RKO (cell line): Measurements from ENCODE around the gene CXXC5.
"Not testable (repeated sequence)": the region's sequence is repeated elsewhere in the genome, so short reads cannot be mapped to it uniquely, and the experiment has no call there.

Experiments
- DNase-seq: peaks from one replicate; pipeline ENCODE4 v3.0.0-alpha.2; 2016; ENCODE audit warnings: low spot score

The CXXC5 gene

DNA sequence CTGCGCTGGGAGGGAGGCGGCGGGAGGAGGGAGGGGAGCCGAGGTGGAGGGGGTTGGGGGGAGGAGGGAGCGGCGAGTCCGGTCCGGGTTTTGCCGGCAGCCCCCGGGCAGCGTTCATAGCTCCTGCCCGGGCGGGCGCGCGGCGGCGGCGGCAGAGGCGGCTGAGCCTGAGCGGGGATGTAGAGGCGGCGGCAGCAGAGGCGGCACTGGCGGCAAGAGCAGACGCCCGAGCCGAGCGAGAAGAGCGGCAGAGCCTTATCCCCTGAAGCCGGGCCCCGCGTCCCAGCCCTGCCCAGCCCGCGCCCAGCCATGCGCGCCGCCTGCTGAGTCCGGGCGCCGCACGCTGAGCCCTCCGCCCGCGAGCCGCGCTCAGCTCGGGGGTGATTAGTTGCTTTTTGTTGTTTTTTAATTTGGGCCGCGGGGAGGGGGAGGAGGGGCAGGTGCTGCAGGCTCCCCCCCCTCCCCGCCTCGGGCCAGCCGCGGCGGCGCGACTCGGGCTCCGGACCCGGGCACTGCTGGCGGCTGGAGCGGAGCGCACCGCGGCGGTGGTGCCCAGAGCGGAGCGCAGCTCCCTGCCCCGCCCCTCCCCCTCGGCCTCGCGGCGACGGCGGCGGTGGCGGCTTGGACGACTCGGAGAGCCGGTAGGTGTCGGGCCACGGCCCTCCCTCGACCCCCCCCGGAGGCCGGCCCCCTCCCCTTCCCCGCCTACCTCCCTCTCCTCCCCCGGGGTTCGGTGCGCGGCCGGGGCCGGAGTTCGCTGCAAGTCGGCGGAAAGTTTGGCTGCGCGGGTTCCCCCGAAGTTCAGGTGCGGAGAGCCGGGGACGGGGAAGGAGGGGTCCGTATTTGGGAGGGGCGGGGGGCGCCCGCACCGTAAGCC lies at the start of gene CXXC5:
TSS of gene CXXC5 (plus strand) at position 145 of the 877 bp plus-strand sequence. CDS start 32,175 bp downstream, outside the sequence.
- peak; percentile 68 for DNase-seq

DNA sequence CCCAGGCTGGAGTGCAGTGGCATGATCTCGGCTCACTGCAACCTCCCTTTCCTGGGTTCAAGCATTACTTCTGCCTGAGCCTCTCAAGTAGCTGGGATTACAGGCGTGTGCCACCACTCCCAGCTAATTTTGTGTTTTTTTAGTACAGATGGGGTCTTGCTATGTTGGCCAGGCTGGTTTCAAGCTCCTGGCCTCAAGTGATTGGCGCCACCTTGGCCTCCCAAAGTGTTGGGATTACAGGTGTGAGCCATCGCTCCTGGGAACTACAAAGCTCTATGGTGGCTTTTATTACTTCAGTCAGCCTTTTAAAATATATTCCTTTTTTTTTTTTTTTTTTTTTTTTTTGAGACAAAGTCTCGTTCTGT lies 49.6 kb upstream of the CXXC5 start:
- DNase-seq: not testable (repeated sequence)

DNA sequence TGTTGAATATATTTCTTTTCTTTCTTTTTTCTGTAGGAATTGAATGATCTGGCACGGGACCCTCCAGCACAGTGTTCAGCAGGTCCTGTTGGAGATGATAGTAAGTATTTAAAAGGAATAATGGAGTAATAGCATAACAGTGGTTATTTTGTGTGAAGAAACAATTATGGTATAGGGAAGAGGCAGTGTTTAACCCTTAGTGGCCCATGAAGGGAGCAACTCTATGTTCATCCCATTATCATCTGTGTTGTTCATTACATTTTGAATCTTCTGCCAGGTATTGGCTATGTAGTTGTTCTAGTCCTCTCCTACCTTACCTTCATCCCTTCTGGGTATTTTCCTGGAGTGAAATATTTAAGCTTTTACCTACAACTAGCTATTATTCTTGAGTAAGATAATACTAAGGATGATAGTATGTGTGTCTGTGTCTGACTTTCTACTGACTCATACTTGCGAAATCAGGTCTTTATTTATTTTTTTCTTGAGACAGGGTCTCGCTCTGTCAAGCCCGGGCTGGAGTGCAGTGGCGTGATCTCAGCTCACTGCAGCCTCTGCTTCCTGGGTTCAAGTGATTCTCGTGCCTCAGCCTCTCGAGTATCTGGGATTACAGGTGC lies 47.7 kb upstream of the CXXC5 start:
- DNase-seq: peak; percentile 20

DNA sequence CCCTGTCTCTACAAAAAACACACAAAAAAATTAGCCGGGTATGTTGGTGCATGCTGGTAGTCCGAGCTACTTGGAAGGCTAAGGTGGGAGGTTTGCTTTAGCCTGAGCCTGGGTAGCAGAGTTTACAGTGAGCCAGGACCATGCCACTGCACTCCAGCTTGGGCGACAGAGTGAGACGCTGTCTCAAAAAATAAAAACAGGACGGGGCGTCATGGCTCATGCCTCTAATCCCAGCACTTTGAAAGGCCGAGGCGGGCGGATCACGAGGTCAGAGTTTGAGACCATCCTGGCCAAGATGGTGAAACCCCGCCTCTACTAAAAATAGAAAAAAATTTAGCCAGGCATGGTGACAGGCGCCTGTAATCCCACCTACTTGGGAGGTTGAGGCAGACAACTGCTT lies 46.7 kb upstream of the CXXC5 start:
- no peak for DNase-seq

DNA sequence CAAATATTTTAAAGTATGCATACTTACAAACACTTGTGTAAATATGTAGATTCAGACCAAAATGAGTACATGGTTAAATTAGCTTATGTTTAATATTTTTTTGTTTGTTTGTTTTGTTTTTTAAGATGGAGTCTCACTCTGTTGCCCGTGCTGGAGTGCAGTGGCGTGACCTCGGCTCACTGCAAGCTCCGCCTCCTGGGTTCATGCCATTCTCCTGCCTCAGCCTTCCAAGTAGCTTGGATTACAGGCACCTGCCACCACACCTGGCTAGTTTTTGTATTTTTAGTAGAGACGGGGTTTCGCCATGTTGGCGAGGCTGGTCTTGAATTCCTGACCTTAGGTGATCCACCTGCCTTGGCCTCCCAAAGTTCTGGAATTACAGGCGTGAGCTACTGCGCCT lies 46.2 kb upstream of the CXXC5 start:
- DNase-seq: not testable (repeated sequence)

DNA sequence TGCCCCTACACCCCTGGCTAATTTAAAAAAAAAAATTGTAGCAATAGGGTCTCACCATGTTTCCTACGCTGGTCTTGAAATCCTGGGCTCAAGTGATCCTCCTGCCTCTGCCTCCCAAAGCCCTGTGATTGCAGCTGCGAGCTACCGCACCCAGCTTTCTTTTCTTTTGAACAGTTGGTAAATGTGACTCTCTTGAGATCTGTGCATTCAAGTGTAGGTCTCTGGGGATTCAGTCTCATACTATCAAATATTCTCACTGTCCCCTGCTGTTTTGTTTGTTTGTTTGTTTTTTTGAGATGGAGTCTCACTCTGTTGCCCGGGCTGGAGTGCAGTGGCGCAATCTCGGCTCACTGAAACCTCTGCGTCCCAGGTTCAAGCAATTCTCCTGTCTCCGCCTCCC lies 42.3 kb upstream of the CXXC5 start:
- DNase-seq: no peak

DNA sequence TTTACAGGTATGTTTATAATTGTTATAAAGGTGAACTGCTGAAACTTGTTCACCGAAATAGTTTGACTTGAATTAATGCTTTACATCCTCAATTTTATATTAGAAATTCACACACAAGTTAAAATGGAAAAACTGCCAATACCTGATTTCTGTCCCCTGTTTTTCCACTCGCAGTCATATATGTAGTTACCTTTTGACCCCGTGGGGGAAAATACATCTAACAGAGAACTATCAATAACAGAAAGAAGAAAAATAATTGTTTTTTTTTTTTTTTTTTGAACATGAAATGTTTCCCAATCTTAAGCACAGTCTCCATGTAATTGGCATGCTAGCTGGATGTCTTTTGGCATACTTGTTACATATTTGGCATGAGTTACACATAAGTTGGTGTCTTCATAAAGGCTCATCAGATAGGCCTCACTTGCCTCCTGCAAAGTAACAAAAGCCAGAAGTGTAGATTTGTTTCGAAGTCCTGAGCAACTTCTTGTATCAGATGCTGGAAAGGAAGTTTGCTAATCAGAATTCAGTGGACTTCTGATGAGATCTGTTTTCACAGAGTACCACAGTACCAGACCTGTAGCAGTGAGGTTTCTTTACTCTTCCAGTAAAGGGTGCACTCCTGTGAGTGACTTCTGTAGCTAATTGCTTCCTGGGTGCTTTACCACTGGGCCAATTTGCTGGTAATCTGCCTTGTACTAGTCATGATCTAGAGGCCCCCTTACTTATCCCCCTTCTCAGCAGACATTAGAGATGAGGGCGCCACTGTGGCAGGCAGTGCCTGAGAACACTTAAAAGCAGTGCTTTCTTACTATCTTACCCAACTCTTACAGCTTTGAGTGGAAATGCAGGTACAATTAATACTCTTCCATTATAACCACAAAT lies 36.2 kb upstream of the CXXC5 start:
- no peak for DNase-seq

DNA sequence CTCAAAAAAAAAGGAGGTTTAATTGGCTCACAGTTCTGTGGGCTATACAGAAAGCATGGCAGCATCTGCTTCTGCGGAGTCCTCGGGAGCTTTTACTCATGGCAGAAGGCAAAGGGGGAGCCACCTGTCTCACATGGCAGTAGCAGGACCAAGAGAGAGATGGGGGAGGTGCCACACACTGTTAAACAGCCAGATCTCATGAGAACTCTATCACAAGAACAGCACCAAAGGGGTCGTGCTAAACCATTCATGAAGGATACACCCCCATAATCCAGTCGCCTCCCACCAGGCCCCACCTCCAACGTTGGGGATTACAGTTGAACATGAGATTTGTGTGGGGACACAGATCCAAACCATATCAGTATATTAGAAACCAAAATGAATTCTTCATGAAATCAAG lies 28.3 kb upstream of the CXXC5 start:
- no peak for DNase-seq

- not testable (repeated sequence) for DNase-seq
Measured at GRCh38 chr5:139625398-139625797, 22.8 kb upstream of the CXXC5 start.

DNA sequence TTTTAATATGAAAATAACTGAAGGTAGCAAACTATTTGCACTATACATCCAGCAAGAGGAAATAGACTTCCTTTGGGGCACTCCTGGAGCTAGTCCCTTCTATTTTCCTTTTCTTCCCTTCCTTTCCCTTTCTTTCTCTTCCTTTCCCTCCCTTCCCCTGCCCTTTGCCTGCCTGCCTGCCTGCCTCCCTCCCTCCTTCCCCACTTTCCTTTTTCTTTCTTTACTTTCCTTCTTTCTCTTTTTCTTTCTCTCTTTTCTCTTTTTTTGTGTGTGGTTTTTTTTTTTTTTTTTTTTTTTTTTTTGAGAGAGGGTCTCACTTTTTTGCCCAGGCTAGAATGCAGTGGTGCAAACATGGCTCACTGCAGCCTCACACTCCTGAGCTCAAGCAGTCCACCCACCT lies 17.3 kb upstream of the CXXC5 start:
- DNase-seq: no peak

DNA sequence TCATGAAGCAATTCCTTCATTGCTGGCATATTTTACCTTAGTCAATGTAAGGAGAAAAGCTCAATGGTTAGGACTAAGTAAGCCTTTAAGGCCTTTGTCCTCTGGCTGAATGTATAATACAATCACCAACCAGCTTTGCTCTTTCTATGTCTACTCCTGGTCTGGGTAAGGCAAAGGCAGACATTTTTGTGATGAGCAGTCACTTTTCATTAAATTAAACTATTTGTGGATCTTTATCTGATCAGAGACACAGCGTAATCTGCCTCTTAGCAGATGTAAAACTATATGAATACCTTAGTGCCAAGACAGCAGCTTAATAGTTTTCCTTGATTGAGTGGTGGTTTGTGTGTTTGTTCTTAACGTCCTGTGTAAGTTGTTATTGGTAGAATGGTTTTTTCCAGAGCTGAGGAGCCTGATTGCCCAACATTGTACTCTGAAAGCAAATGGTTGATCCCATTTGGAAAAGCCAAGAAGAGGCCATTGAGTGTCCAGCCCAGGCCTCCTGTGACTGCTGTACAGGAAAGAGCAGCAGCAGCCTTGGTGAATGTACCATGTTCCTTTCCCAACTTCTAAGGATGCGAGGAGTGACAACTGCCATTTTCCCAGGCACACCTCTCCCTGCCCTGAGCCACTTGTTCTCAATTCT lies 16.5 kb upstream of the CXXC5 start:
- no peak for DNase-seq

- DNase-seq: peak; percentile 78
Measured at GRCh38 chr5:139633295-139634027, 14.7 kb upstream of the CXXC5 start.

- no peak for DNase-seq
Measured at GRCh38 chr5:139634028-139634325, 14.2 kb upstream of the CXXC5 start.

- DNase-seq: no peak
Measured at GRCh38 chr5:139634541-139634940, 13.6 kb upstream of the CXXC5 start.

DNA sequence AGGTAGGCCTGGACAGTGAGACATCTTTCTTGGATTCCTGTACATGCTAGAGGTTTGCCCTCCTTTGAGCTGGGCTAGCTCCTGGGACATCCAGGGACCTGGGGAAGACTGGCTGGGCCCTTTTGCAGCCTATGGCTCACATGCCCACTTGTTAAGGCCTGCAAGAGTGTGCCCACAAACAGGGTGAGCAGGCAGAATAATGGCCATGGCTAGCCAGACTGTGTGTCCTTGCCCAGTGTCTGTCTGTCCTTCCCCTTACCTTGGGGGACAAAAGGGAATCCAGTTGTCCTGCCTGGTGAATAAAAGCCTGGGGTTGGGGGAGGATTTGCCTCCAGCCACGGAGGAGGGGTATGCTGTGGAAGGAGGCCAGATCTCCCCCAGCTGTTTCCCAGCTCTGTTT lies 13.0 kb upstream of the CXXC5 start:
- DNase-seq: no peak

DNA sequence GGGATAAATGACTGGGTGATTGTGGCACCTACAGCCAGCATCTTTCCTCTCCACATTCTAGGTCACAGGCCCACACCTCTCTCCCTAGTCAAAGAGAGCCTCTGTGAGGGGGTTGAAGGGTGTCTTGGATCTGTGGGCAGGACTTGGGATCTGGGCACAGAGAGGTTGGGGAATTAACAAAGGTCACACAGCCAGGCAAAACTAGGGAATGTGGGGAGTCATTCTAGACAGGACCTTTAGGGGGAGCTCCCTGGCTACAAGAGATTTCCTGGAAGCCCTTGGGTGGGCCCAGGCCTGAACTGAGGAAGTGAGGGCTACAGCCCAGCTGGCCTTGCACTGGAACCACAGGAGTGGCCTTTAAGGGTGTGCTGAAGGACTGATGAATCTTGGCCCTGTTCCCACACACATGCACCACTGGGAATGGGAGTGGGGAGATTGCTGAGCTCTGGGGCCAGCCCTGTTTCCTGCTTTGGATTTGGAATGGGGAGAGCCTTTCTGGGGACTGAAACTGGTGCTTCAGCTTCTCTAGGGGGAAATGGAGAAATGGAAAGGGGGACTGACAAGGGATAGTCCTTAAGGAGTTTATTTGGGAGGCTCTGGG lies 12.4 kb upstream of the CXXC5 start:
- peak; percentile 29 for DNase-seq

- DNase-seq: no peak
Measured at GRCh38 chr5:139636207-139636792, 11.8 kb upstream of the CXXC5 start.

GRCh38 chr5:139636975-139637408 lies 11.2 kb upstream of the CXXC5 start:
- DNase-seq: peak; percentile 44

DNA sequence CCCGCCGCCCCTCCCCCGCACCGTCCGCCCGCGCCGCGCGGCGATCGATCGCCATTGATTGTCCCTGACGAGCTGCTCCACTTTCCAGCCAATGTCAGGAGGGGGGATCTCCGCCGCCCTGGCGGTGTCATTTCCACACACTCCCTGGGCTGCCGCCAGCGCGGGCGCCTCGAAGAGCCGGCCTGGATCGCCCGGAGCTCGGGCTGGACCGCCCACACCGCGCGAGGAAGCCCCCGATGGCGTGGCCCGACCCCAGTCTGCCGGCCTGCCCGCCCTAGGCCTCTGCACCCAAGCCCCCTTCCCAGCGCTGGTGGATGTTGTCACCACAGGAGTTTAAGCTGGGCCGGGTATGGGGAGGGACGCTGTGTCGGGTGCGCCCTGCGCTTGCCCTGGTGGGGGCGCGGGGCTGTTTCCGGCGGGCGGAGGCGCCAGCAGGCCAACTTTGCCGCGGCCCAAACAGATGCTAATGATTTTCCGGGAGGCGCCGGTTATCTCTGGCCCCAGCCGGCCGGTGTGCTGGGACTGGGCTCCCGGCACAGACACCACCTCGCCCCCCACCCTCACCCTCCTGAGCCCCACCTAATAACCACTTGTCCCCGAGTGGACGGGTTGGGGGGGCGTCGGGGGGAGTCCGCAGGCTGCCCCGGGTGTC lies 10.6 kb upstream of the CXXC5 start:
- no peak for DNase-seq

DNA sequence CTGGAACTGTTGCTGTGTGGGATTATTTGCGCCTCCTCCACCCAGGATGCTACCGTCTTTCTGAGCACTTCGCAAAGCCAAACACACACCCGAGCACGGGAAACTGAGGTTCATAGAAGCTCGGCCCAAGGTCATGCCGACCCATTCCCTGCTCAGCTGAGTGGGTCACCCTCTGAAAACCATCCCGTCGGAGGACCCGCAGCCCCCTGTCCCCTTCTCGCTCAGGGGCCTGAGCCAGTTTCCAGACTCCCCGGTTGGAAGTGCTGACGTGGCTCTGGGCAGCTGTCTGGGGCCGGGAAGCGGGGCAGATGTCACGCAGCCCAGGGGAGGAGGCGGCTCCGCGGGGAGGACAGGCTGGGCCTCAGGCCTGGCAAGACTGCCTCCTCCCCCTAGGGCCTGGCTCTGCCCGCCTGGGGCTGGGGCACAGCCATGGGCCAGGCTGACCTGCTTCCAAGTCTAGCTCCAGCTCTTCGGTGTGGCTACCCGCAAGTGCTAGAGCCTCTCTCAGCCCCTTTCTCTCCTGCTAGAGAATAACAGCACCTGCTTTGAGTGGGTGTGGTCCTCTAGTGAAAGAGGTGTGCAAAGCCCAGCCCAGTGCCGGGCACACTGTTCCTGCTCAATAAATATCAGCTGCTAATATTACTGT lies 9.9 kb upstream of the CXXC5 start:
- no peak for DNase-seq
